Activated T-helper 17 cell treated with anti-CD3 and anti-CD28 coated beads, Interleukin-2, amount 50 U/mL, for 72 hours (primary cell): ENCODE measurements around the gene XPO1. TPM values are rescaled to one million over a fixed set of nuclear protein-coding genes. Genes with fewer than 3 reads are reported as not detected.
"Not testable (repeated sequence)": the region's sequence is repeated elsewhere in the genome, so short reads cannot be mapped to it uniquely, and the experiment has no call there.

Source experiments
- ATAC-seq: fragments of 150-1000 bp; cut with Tn5 transposase; replicated peaks from 2 replicates; pipeline ENCODE4 v1.10.0; 2021; ENCODE audit warnings: mild to moderate bottlenecking, moderate library complexity
- H3K27ac Mint-ChIP-seq: one replicate; pipeline ENCODE4 v1.8.0; 2022; ENCODE audit warnings: mixed read lengths
- H3K27me3 Mint-ChIP-seq: one replicate; pipeline ENCODE4 v1.8.0; 2022; ENCODE audit warnings: mixed read lengths
- H3K36me3 Mint-ChIP-seq: one replicate; pipeline ENCODE4 v1.8.0; 2022; ENCODE audit warnings: low read depth, mild to moderate bottlenecking, mixed read lengths
- H3K4me1 Mint-ChIP-seq: one replicate; pipeline ENCODE4 v1.8.0; 2022; ENCODE audit warnings: mixed read lengths
- H3K4me3 Mint-ChIP-seq: one replicate; pipeline ENCODE4 v1.8.0; 2022; ENCODE audit warnings: mild to moderate bottlenecking, mixed read lengths
- H3K9me3 Mint-ChIP-seq: one replicate; pipeline ENCODE4 v1.8.0; 2022; ENCODE audit warnings: mixed read lengths
- total RNA-seq, 2 donors: library from RNA; stranded (reverse); gene quantifications; one replicate each; pipeline ENCODE4 v1.2.3, GENCODE V29; 2022

The XPO1 gene
- total RNA-seq, 2 donors from 2014 or later: 176 to 221 TPM

GRCh38 chr2:61510674-61511671 lies 27.2 kb downstream of the XPO1 start:
- no peak for ATAC-seq
- H3K4me3 Mint-ChIP-seq: no peak overlapping the region
- peaks cover 10% of the 10 kb centered on the region for H3K4me1 Mint-ChIP-seq
- no peak overlapping the region for H3K27ac Mint-ChIP-seq
- H3K36me3 Mint-ChIP-seq: peaks cover 97% of the 10 kb centered on the region
- no peaks in the 10 kb centered on the region for H3K9me3 Mint-ChIP-seq
- no peaks in the 10 kb centered on the region for H3K27me3 Mint-ChIP-seq

- ATAC-seq: no peak
- Mint-ChIP-seq H3K27ac (no peak overlapping the region), H3K4me3 (no peak overlapping the region), H3K9me3 (no peaks in the 10 kb centered on the region), H3K36me3 (peaks cover 96% of the 10 kb centered on the region), H3K4me1 (peaks cover 5% of the 10 kb centered on the region), H3K27me3 (no peaks in the 10 kb centered on the region)
Measured at GRCh38 chr2:61504949-61505348, 33.2 kb downstream of the XPO1 start.

- peaks cover 100% of the 10 kb centered on the region for H3K36me3 Mint-ChIP-seq
- H3K9me3 Mint-ChIP-seq: no peaks in the 10 kb centered on the region
- no peak for ATAC-seq
- no peak overlapping the region for H3K4me3 Mint-ChIP-seq
- peaks cover 5% of the 10 kb centered on the region for H3K4me1 Mint-ChIP-seq
- H3K27ac Mint-ChIP-seq: no peak overlapping the region
- no peaks in the 10 kb centered on the region for H3K27me3 Mint-ChIP-seq
Measured at GRCh38 chr2:61499060-61499459, 39.1 kb downstream of the XPO1 start.

- Mint-ChIP-seq H3K4me3 (peak overlapping the region; percentile 33), H3K36me3 (peaks cover 100% of the 10 kb centered on the region), H3K4me1 (peaks cover 11% of the 10 kb centered on the region), H3K27ac (peak overlapping the region; percentile 45), H3K9me3 (no peaks in the 10 kb centered on the region), H3K27me3 (no peaks in the 10 kb centered on the region)
- ATAC-seq: peak; percentile 59
Measured at GRCh38 chr2:61493523-61493942, 44.6 kb downstream of the XPO1 start.

- no peak overlapping the region for H3K4me3 Mint-ChIP-seq
- H3K27me3 Mint-ChIP-seq: no peaks in the 10 kb centered on the region
- H3K27ac Mint-ChIP-seq: peak overlapping the region; percentile 51
- peaks cover 11% of the 10 kb centered on the region for H3K4me1 Mint-ChIP-seq
- no peaks in the 10 kb centered on the region for H3K9me3 Mint-ChIP-seq
- no peak for ATAC-seq
- H3K36me3 Mint-ChIP-seq: peaks cover 100% of the 10 kb centered on the region
Measured at GRCh38 chr2:61492476-61492875, 45.7 kb downstream of the XPO1 start.

GRCh38 chr2:61485281-61485680 lies 52.9 kb downstream of the XPO1 start:
- H3K4me1 Mint-ChIP-seq: no peaks in the 10 kb centered on the region
- no peaks in the 10 kb centered on the region for H3K9me3 Mint-ChIP-seq
- no peaks in the 10 kb centered on the region for H3K27me3 Mint-ChIP-seq
- peaks cover 100% of the 10 kb centered on the region for H3K36me3 Mint-ChIP-seq
- peak overlapping the region; percentile 61 for H3K27ac Mint-ChIP-seq
- ATAC-seq: no peak
- H3K4me3 Mint-ChIP-seq: no peak overlapping the region

GRCh38 chr2:61478086-61478485 lies 60.1 kb downstream of the XPO1 start:
- Mint-ChIP-seq H3K9me3 (no peaks in the 10 kb centered on the region), H3K27me3 (no peaks in the 10 kb centered on the region), H3K27ac (no peak overlapping the region), H3K4me1 (no peaks in the 10 kb centered on the region), H3K4me3 (no peak overlapping the region), H3K36me3 (peaks cover 67% of the 10 kb centered on the region)
- ATAC-seq: no peak

- H3K4me3 Mint-ChIP-seq, H3K27me3 Mint-ChIP-seq, ATAC-seq, H3K9me3 Mint-ChIP-seq, H3K4me1 Mint-ChIP-seq: not testable (repeated sequence)
- H3K27ac Mint-ChIP-seq: peak overlapping the region; percentile 28
- peaks cover 63% of the 10 kb centered on the region for H3K36me3 Mint-ChIP-seq
Measured at GRCh38 chr2:61476929-61477589, 61.1 kb downstream of the XPO1 start.

- no peaks in the 10 kb centered on the region for H3K9me3 Mint-ChIP-seq
- peak; percentile 13 for ATAC-seq
- peaks cover 13% of the 10 kb centered on the region for H3K4me1 Mint-ChIP-seq
- peak overlapping the region; percentile 96 for H3K4me3 Mint-ChIP-seq
- H3K27me3 Mint-ChIP-seq: no peaks in the 10 kb centered on the region
- peak overlapping the region; percentile 95 for H3K27ac Mint-ChIP-seq
- H3K36me3 Mint-ChIP-seq: peaks cover 49% of the 10 kb centered on the region
Measured at GRCh38 chr2:61471905-61472805, 66.0 kb downstream of the XPO1 start.

- no peaks in the 10 kb centered on the region for H3K27me3 Mint-ChIP-seq
- H3K4me3 Mint-ChIP-seq: peak within 1 kb of the TSS; percentile 96
- peak within 1 kb of the TSS; percentile 96 for H3K27ac Mint-ChIP-seq
- peaks cover 13% of the 10 kb centered on the region for H3K4me1 Mint-ChIP-seq
- H3K9me3 Mint-ChIP-seq: no peaks in the 10 kb centered on the region
- ATAC-seq: peak; percentile 84
- H3K36me3 Mint-ChIP-seq: peaks cover 42% of the 10 kb centered on the region
Measured at GRCh38 chr2:61470965-61471904, 66.9 kb downstream of the XPO1 start, which contains the start of gene USP34. USP34 (minus strand) TSS chr2:61471087; CDS start chr2:61470692, 395 bp downstream.

- H3K27me3 Mint-ChIP-seq: no peaks in the 10 kb centered on the region
- H3K4me1 Mint-ChIP-seq: peaks cover 13% of the 10 kb centered on the region
Measured at GRCh38 chr2:61470122-61470951, 67.8 kb downstream of the XPO1 start.

GRCh38 chr2:61469424-61470121 lies 68.6 kb downstream of the XPO1 start:
- H3K9me3 Mint-ChIP-seq: no peaks in the 10 kb centered on the region
- no peak for ATAC-seq
- H3K36me3 Mint-ChIP-seq: peaks cover 47% of the 10 kb centered on the region
- H3K27ac Mint-ChIP-seq: peak overlapping the region; percentile 96
- no peaks in the 10 kb centered on the region for H3K27me3 Mint-ChIP-seq
- H3K4me1 Mint-ChIP-seq: peaks cover 14% of the 10 kb centered on the region
- peak overlapping the region; percentile 96 for H3K4me3 Mint-ChIP-seq

More at GRCh38 chr2:61470122-61470951, 67.8 kb downstream of the XPO1 start:
- Mint-ChIP-seq H3K4me3 (peak overlapping the region; percentile 96), H3K36me3 (peaks cover 47% of the 10 kb centered on the region), H3K9me3 (no peaks in the 10 kb centered on the region), H3K27ac (peak overlapping the region; percentile 96)
- peak; percentile 47 for ATAC-seq
